WTC11 (cell line): ENCODE data around the gene SMG9.

Experiments
- ESRRA ChIP-seq: sonication (generic); formaldehyde crosslinking; IDR thresholded peaks from 2 replicates; pipeline ENCODE4 v1.8.1; 2022; ENCODE audit warnings: mild to moderate bottlenecking, missing genetic modification reagents, borderline replicate concordance
- SMAD3 ChIP-seq: sonication (generic); formaldehyde crosslinking; IDR thresholded peaks from 2 replicates; pipeline ENCODE4 v1.8.0; 2022; ENCODE audit warnings: missing genetic modification reagents, mild to moderate bottlenecking, borderline replicate concordance
- SMAD4 ChIP-seq: sonication (generic); formaldehyde crosslinking; IDR thresholded peaks from 2 replicates; pipeline ENCODE4 v1.8.0; 2022; ENCODE audit warnings: mild to moderate bottlenecking, missing genetic modification reagents
- ZNF317 ChIP-seq: sonication (generic); formaldehyde crosslinking; IDR thresholded peaks from 2 replicates; pipeline ENCODE4 v1.8.1; 2023; ENCODE audit warnings: low read depth, mild to moderate bottlenecking, moderate library complexity, missing genetic modification reagents, borderline replicate concordance
- ZNF423 ChIP-seq: fragments of 250-450 bp; sonication (Bioruptor Pico); IDR thresholded peaks from 2 replicates; pipeline ENCODE4 v2.1.2; 2022; ENCODE audit warnings: mild to moderate bottlenecking, moderate library complexity
- TF ChIP-seq, protein P1 (sequence below): sonication (generic); formaldehyde crosslinking; conservative IDR thresholded peaks from 2 replicates; pipeline ENCODE4 v1.8.1; 2023; ENCODE audit warnings: mild to moderate bottlenecking, low read depth, missing genetic modification reagents, moderate library complexity
- TF ChIP-seq, protein P2 (sequence below): sonication (generic); formaldehyde crosslinking; IDR thresholded peaks from 2 replicates; pipeline ENCODE4 v1.8.1; 2023; ENCODE audit warnings: mild to moderate bottlenecking, missing genetic modification reagents, borderline replicate concordance
- TF ChIP-seq, protein P3 (sequence below): fragments of 200-600 bp; IDR thresholded peaks from 2 replicates; pipeline ENCODE4 v1.8.0; 2022; ENCODE audit warnings: antibody characterized with exemption
- TF ChIP-seq, protein P4 (sequence below): sonication (generic); formaldehyde crosslinking; IDR thresholded peaks from 2 replicates; pipeline ENCODE4 v1.8.0; 2022; ENCODE audit warnings: mild to moderate bottlenecking, missing genetic modification reagents
- TF ChIP-seq, protein P5 (sequence below): sonication (generic); formaldehyde crosslinking; IDR thresholded peaks from 2 replicates; pipeline ENCODE4 v1.8.1; 2023; ENCODE audit warnings: mild to moderate bottlenecking, missing genetic modification reagents, moderate library complexity
- TF ChIP-seq, protein P6 (sequence below): sonication (generic); formaldehyde crosslinking; IDR thresholded peaks from 2 replicates; pipeline ENCODE4 v1.8.0; 2022; ENCODE audit warnings: mild to moderate bottlenecking, missing genetic modification reagents

DNA sequence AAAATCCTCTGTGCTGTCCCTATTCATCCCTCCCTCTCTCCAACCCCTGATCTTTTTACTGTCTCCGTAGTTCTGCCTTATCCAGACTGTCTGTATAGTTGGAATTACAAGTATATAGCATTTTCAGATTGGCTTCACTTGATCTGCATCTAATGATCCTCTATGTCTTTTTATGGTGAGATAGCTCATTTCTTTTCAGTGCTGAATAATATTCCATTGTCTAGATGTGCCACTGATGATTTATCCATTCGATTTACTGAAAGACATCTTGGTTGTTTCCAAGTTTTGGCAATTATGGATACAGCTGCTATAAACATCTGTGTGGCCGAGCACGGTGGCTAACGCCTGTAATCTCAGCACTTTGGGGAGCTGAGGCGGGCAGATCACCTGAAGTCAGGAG is 19.7 kb downstream of the SMG9 start:
- TF ChIP-seq, protein P1, sequence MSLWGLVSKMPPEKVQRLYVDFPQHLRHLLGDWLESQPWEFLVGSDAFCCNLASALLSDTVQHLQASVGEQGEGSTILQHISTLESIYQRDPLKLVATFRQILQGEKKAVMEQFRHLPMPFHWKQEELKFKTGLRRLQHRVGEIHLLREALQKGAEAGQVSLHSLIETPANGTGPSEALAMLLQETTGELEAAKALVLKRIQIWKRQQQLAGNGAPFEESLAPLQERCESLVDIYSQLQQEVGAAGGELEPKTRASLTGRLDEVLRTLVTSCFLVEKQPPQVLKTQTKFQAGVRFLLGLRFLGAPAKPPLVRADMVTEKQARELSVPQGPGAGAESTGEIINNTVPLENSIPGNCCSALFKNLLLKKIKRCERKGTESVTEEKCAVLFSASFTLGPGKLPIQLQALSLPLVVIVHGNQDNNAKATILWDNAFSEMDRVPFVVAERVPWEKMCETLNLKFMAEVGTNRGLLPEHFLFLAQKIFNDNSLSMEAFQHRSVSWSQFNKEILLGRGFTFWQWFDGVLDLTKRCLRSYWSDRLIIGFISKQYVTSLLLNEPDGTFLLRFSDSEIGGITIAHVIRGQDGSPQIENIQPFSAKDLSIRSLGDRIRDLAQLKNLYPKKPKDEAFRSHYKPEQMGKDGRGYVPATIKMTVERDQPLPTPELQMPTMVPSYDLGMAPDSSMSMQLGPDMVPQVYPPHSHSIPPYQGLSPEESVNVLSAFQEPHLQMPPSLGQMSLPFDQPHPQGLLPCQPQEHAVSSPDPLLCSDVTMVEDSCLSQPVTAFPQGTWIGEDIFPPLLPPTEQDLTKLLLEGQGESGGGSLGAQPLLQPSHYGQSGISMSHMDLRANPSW = no peak
- TF ChIP-seq SMAD4 (CRISPR knock-in tag) (no peak), ZNF317 (no peak), ESRRA (no peak), ZNF423 (CRISPR knock-in tag) (no peak), SMAD3 (CRISPR knock-in tag) (no peak)
- TF ChIP-seq, protein P2, sequence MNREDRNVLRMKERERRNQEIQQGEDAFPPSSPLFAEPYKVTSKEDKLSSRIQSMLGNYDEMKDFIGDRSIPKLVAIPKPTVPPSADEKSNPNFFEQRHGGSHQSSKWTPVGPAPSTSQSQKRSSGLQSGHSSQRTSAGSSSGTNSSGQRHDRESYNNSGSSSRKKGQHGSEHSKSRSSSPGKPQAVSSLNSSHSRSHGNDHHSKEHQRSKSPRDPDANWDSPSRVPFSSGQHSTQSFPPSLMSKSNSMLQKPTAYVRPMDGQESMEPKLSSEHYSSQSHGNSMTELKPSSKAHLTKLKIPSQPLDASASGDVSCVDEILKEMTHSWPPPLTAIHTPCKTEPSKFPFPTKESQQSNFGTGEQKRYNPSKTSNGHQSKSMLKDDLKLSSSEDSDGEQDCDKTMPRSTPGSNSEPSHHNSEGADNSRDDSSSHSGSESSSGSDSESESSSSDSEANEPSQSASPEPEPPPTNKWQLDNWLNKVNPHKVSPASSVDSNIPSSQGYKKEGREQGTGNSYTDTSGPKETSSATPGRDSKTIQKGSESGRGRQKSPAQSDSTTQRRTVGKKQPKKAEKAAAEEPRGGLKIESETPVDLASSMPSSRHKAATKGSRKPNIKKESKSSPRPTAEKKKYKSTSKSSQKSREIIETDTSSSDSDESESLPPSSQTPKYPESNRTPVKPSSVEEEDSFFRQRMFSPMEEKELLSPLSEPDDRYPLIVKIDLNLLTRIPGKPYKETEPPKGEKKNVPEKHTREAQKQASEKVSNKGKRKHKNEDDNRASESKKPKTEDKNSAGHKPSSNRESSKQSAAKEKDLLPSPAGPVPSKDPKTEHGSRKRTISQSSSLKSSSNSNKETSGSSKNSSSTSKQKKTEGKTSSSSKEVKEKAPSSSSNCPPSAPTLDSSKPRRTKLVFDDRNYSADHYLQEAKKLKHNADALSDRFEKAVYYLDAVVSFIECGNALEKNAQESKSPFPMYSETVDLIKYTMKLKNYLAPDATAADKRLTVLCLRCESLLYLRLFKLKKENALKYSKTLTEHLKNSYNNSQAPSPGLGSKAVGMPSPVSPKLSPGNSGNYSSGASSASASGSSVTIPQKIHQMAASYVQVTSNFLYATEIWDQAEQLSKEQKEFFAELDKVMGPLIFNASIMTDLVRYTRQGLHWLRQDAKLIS = no peak
- TF ChIP-seq, protein P3, sequence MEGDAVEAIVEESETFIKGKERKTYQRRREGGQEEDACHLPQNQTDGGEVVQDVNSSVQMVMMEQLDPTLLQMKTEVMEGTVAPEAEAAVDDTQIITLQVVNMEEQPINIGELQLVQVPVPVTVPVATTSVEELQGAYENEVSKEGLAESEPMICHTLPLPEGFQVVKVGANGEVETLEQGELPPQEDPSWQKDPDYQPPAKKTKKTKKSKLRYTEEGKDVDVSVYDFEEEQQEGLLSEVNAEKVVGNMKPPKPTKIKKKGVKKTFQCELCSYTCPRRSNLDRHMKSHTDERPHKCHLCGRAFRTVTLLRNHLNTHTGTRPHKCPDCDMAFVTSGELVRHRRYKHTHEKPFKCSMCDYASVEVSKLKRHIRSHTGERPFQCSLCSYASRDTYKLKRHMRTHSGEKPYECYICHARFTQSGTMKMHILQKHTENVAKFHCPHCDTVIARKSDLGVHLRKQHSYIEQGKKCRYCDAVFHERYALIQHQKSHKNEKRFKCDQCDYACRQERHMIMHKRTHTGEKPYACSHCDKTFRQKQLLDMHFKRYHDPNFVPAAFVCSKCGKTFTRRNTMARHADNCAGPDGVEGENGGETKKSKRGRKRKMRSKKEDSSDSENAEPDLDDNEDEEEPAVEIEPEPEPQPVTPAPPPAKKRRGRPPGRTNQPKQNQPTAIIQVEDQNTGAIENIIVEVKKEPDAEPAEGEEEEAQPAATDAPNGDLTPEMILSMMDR = no peak
- TF ChIP-seq, protein P4, sequence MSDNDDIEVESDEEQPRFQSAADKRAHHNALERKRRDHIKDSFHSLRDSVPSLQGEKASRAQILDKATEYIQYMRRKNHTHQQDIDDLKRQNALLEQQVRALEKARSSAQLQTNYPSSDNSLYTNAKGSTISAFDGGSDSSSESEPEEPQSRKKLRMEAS (CRISPR knock-in tag) = no peak
- TF ChIP-seq, protein P5, sequence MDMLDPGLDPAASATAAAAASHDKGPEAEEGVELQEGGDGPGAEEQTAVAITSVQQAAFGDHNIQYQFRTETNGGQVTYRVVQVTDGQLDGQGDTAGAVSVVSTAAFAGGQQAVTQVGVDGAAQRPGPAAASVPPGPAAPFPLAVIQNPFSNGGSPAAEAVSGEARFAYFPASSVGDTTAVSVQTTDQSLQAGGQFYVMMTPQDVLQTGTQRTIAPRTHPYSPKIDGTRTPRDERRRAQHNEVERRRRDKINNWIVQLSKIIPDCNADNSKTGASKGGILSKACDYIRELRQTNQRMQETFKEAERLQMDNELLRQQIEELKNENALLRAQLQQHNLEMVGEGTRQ (CRISPR knock-in tag) = no peak
- TF ChIP-seq, protein P6, sequence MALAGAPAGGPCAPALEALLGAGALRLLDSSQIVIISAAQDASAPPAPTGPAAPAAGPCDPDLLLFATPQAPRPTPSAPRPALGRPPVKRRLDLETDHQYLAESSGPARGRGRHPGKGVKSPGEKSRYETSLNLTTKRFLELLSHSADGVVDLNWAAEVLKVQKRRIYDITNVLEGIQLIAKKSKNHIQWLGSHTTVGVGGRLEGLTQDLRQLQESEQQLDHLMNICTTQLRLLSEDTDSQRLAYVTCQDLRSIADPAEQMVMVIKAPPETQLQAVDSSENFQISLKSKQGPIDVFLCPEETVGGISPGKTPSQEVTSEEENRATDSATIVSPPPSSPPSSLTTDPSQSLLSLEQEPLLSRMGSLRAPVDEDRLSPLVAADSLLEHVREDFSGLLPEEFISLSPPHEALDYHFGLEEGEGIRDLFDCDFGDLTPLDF (CRISPR knock-in tag) = no peak
